GM04503 (cell line): ENCODE results near the gene LCE3E.
"Not testable (repeated sequence)": the region's sequence is repeated elsewhere in the genome, so short reads cannot be mapped to it uniquely, and the experiment has no call there.

ENCODE experiments used
- DNase-seq: peaks from one replicate; pipeline ENCODE4 v3.0.0-alpha.2; 2012; ENCODE audit warnings: low read depth

Gene LCE3E, protein sequence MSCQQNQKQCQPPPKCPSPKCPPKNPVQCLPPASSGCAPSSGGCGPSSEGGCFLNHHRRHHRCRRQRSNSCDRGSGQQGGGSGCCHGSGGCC

DNA sequence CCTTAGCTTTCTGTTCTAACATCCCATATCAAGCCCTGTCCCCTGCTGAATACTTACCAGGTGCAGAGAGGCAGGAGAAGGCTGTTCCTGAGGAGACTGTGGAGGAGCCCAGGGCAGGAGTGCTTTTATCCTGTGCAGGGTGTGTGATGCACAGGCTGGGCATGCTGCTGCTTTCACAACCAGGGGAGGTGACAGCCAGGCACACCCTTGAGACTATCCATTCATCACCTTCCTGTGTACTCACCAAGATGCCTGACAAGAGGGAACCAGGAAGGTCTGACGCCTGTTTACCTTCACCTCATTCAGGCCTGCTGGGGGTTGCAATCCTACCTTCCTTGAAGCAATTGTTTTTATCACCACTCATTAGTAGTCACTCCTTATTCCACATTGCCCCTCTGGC lies at the start of gene LCE3E:
Gene LCE3E, minus strand, starts transcription at position 100 of the 400 bp plus-strand sequence. CDS start 572 bp downstream, outside the sequence.
- no peak for DNase-seq

DNA sequence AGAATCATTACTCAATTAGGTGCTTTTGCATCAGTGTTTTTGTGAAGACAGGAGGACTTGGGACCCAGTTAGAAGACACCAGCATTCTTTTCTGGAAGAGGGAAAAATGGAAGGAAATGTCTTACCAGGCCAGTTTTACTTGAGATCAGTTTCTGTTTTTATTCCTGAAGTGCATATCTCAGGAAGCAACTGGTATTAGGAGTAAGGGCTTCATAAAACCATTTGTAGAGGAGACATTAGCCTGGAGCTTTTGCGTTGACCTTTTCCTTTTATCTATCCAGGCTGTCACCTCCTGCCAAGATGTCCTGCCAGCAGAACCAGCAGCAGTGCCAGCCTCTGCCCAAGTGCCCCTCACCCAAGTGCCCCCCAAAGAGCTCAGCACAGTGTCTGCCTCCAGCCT lies 46.9 kb upstream of the LCE3E start, which contains the start of gene LCE3B:
Gene LCE3B, plus strand, starts transcription at position 301 of the 400 bp plus-strand sequence. Its CDS starts 0 bp downstream, at position 301.
- DNase-seq: no peak

DNA sequence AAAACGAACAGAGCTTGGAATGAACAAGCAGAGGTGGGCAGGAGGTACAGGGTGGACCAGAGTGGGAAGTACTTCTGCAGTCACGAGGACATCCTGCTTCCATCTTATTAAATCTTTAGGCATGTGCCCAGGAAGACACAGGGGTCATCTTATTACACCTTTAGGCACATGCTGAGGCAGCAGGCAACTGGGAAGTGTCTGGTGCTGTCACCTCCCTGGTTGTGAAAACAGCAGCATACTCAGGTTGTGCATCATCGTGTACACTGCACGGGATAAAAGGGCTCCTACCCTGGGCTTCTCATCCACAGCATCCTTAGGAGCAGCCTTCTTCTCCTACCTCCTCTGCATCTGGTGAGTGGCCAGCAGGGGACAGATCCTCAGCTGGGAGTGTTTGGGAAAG lies 33.4 kb upstream of the LCE3E start, which contains the start of gene LCE3C:
Gene LCE3C, plus strand, starts transcription at position 301 of the 400 bp plus-strand sequence. CDS start 498 bp downstream, outside the sequence.
- no peak for DNase-seq

DNA sequence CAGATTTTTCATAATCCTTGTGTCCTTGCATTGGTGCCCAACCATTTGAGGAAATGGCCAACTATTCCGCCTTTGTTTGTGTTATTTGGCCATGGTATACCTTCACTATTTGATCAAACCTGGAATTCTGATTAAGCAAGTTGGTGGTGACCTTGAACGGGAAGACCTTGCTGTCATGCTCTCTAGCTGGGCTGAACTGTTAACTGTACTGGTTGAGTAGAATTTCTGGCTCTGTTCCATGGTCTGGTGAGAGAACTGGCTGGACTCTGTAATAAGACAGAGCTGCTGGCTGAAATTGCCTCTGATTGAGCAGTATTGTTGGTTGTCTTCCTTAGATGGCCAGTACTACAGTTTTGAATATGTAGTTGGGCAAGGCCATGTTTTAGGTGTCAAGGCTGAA lies 30.4 kb upstream of the LCE3E start:
- no peak for DNase-seq

DNA sequence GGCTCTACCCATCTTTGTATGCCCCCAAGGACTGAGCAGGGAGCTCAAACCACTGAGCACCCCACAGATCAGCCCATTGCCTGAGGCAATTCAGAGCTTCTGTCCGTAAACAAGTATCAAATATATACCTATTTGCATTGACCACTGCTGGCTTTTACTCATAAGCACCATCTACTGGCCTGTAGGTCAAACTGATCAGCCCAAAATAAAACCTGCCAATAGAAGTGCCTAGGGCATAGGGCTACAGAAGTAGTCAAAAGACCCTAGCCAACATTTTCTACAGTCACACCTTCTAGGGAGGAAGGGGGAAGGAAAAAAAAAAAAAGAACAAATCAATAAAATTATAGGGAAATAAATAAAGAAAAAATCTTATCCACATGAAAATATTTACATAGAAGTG lies 19.0 kb upstream of the LCE3E start:
- no peak for DNase-seq

DNA sequence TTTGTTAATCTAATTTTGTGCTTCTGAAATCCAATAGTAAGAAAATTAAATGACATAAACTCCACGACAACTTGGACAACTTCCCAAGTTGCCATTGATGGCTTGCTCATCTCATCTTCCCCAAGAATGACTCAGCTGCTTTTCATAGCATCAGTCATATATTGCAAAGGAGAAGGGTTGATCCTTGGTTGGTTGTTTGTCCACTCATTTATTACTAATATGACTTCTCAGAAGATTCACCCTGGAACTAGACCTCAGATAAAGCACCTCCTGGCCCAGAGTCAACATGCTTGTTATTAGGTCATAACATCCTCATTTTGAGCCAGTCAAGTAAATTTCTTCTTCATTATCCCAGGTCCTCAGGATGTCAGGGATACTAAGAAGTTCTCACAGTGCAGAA lies 16.1 kb upstream of the LCE3E start:
- DNase-seq: no peak

DNA sequence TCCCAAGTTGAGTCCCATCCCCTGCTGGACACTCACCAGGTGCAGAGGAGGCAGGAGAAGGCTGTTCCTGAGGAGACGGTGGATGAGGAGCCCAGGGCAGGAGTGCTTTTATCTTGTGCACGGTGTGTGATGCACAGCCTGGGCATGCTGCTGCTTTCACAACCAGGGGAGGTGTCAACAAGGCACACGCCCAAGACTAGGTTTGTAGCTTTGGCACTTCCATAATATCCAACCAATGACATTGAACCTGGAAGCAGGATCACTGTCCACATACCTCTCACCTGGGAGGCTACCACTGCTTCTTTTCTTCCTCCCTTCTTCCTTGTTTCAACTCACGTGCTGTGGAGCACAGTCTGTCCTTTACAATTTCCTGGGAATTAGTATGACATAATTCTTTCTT lies 13.9 kb upstream of the LCE3E start, which contains the start of gene LCE3D:
Gene LCE3D, minus strand, starts transcription at position 84 of the 400 bp plus-strand sequence. CDS start 580 bp downstream, outside the sequence.
- DNase-seq: no peak

DNA sequence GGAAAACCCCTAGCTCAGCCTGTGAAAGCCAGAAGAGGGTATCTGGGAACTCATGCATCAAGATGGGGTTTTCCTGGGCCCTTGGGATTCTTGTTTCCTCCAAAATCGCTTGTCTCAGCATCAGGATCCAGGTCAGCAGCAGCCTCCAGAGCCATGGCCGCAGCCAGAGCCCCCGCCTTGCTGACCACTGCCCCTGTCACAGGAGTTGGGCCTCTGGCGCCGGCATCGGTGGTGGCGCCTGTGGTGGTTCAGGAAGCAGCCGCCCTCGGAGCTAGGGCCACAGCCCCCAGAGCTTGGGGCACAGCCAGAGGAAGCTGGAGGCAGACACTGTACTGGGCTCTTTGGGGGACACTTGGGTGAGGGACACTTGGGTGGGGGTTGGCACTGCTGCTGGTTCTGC lies 12.9 kb upstream of the LCE3E start:
- not testable (repeated sequence) for DNase-seq

DNA sequence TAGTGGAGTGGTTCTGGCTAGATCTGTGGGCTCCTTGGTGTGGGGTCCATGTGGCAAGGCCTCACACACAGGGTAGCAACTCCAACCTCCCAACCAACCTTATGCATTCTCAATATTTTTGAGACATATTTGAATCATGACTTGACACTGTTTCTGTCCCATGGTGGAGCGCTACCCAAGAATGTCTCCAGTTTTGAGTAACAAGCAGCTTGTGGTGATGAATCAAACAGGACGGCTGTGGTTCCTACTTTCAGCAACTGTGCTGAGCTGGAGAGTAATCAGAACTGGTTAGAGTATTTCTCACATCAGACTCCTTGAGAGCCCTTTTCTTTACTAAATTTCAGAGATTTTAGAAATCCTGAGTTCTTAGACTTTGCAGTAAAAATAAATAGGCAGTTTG lies 10.6 kb upstream of the LCE3E start:
- DNase-seq: no peak

DNA sequence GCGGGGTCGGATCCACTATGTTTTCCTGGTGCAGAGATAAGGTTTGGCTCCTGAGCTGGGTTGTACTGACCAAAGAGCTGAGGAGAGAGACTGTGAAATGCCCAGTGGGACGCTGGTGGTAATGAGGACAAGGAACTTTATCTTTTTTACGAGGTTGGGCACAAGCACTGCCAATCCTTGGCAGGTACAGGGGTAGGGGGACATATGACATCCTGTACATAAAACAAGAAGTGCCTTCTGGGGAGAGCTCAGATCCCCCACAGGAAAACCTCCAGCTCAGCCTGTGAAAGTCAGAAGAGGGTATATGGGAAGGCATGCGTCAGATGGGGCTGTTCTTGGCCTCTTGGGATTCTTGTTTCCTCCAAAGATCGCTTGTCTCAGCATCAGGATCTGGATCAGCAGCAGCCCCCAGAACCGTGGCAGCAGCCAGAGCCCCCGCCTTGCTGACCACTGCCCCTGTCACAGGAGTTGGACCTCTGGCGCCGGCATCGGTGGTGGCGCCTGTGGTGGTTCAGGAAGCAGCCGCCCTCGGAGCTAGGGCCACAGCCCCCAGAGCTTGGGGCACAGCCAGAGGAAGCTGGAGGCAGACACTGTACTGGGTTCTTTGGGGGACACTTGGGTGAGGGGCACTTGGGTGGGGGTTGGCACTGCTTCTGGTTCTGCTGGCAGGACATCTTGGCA lies 905 bp downstream of the LCE3E start:
- no peak for DNase-seq

DNA sequence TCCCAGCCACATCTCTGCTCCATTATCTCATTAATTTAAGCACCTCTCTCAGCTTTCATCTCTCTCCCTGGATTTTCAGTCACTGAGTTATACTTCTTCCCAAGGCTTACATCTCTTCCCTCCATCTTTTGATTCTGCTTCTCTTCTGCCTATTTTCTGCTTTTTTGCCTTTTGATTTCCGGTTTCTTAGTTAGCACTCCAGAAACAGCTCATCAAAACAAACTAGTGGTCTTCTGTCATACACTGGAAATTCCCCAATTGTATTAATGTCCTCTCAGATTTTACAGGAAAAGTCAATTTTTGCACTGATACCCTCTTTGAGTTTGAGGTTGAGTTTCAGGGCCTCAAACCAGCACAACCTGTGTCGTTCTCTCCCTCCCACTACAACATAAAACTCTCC lies 1.5 kb downstream of the LCE3E start:
- DNase-seq: no peak

DNA sequence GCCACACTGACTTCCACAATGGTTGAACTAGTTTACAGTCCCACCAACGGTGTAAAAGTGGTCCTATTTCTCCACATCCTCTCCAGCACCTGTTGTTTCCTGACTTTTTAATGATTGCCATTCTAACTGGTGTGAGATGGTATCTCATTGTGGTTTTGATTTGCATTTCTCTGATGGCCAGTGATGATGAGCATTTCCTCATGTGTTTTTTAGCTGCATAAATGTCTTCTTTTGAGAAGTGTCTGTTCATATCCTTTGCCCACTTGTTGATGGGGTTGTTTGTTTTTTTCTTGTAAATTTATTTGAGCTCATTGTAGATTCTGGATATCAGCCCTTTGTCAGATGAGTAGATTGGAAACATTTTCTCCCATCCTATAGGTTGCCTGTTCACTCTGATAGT lies 18.2 kb downstream of the LCE3E start:
- not testable (repeated sequence) for DNase-seq

DNA sequence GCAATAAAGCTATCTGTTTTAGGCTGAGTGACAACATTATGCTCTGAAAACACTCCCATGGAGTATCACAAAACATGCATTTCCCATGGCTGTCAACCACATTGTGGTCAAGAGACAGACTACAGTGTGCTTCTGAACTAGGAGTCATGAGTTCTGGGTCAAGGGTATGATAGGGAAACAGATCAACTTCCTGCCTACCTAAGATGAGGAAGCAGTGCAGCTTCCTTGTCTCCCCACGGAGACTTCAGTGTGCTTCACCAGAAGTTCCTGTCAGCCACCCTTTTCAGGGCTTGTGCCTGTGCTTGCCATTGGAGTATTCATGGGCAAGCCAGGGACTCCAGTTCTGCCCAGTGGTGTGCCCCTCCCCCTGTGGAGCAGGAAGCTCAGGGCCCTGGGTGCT lies 19.9 kb downstream of the LCE3E start:
- no peak for DNase-seq

DNA sequence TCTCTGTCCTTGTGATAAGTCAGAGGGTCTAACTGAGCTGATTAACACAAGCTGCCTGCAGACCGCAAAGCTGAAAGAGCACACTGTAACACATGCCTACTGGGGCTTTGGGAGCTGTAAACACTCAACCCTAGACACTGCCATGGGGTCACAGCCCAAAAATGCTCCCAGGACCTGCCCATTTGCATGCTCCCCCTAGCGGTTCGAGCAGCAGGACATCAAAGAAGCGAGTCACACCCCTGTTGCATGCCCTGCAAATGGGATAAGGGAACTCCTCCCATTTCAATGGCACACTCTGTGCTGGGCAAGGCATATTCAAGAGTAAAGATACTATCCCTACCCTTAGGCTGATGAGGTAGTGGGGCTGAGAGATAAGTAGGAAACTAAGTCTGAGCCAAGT lies 22.8 kb downstream of the LCE3E start:
- no peak for DNase-seq

DNA sequence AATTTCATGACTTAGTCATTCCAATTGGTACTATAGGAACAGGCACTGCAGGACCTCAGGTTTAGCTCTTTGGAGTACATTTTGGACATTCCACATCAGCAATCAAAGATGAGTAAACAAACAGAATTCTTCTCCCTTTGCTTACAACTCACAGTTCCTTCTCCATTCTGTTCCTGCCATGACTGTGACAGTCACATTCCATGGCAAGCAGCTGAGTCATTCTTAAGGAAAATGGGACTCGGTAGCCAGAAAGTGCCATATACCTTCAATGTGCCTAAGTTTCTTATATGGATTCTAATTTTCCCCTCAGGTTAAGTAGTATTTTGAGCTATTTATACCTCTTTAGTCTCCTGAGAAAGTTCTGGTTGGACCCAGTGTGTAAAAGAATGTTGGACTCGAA lies 26.7 kb downstream of the LCE3E start:
- DNase-seq: no peak

DNA sequence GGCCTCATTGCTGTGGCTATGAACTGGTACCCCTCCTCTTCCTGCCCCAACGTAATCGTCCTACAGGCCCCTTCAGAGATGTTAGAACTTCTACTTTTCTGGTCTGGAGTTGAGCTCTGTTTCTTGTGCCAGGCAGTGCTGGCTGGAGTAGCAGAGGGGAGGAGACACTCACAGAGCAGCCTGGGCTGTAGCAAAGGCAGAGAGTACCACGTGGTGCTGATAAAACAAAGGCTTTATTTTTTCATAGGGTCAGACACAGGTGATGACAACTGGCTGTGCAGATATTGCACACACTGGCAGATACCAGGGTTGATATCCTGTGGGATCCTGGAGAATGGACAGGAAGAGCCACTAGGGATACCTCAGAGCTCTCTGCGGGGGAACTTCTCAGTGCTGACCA lies 29.1 kb downstream of the LCE3E start:
- no peak for DNase-seq

DNA sequence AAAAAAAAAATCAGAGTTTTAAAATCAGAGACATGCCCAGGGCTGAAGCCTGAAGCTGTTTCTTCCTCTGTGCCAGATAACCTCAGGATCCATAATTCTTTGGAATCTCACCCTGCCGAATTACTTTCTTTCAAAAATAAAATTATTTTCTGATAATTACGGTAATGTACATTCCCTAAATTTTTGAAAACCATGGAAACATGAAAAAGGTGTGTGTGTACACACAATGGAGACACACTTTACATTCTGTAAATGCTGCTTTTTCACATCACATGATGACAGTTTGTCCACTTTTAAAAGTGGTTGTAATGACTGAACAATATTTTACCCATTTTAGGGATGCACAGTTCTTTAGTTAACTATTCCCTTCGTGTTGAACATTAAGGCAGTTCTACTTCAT lies 30.8 kb downstream of the LCE3E start:
- DNase-seq: no peak

DNA sequence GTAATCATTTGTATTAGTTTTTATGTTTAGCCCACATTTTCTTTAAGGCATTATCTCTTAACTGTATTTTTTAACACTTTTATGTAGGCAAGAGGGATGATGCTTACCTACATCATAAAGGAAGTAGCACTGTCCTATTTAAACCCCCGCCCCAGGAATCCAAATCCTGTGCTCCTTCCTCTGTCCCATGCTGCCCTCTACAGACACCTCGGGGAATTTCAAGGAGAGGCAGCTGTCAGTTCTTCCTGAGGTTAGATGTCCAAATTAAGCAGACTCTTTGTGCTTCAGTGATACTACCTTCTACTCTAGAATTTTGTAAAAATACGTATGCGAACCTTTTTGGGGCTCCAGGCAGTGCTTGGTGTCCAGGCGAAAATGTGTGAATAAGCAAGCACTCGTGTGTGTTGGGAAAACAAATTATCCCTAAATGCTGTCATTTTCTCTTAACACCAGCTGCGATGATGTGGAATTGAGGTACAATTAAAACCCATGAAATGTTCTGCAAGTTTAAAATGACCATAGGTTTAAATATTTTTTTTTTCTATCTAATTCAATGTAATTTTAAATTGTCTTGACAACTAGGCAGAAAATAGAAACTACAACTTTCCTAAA lies 33.1 kb downstream of the LCE3E start:
- DNase-seq: no peak

DNA sequence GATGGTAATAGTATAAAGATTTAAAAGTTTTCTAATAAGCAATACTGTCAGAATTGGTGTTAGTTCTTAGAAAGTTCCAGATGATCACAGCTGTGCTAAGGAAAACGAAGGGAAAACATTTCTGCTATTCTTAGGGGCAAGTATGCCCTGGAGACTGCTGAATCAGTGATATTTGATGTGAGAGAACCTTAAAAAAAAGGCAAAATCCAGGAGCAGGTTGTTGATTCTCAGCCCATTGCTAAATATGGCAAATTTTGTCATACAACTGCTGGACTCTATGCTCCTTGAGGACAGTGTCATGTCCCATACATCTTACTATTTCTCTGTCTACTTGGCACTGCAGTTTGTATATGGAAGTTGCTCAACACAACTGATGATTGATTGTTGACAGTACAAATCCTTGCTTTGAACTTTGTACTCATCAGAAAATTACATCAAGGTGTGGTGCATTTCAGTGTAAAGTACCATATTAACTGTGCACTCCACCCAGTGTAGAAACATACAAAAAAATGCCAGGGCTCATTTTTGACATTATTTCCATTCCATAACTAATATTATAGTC lies 41.4 kb downstream of the LCE3E start:
- no peak for DNase-seq

DNA sequence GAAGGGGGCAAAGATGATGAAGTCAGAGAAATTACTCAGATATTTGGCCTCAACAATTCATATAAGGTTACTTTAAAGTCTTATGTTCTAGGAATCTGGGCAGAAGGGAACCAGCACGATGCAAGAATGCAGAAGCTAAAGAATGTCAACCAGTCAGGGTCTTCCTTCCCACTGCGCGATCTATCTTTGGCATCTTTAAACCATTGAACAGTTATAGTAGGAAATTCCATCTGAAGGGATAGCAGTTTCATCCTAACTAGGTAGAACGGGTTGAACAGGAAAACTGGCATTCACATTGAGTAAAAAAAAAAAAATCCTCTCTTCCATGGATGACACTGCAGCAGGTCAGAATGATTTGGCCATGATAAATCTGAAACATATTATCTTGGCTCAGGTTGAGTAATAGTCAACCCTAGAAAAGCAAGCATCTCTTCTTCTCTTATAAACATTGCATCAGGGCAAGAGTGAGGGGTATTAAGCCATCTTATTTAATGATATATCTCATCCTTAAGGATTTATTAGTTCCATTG lies 46.0 kb downstream of the LCE3E start:
- DNase-seq: no peak

DNA sequence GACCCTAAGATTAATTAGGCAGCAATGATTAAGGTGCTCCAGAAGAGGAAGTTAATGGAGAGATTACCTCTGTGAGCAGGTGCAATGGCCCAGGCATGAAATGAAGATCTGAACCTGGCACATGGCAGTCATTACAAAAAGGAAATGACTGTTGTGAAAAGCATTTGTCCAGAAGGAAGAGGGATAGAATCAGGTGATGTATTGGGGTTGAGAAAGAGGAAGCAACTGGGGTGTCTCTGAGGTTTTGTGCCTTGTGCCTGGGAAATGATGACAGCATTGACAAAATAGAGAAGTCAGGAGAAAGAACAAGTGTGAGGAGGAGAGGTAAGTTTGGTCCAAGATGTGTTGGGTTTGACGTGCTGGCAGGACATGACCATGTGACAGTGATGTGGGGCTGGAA lies 46.7 kb downstream of the LCE3E start:
- no peak for DNase-seq

DNA sequence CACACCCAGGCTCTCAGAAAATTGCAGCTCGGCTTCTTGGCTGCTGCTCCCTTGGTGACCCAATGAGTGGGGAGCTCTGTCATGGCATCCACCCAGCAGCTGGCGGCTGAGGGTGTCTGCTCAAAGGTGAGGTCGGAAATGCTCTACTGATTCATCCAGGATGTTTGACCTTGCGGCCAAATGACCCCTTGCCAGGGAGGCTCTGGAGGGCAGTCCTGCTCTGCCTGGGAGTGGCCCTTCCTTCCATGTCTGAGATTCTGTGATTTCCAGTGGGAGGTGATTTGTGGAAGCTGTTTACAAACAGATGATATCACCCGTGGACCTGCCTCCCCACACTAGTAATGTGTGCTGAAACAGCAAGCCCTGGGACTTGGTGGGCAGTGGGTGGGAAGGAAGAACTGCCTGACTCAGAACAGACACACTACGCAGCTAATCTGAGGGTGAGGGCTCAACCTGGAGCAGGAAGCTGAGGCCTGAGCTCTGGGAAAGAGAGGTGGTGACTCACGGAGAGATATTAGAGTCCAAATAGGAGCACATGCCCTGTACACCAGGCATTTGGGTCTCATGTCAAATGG lies 49.3 kb downstream of the LCE3E start:
- DNase-seq: no peak

DNA sequence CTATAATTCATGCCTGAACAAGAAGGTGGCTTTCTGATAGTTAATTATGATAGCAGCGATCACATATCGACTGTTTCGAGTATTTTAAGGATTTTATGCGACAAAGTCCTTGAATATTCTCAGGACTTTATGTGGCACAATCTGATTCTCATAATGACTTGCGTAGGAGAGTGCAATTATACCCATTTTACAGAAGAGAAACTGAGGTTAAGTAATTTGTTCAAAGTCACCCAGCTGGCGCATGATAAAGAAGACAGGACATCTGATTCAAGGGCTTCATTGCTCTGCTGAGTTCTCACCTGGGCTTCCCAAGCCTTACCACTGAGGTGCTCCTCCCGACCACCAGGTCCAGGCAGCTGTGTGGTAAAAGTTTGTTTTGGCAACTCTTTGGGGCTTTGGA lies 50.5 kb downstream of the LCE3E start:
- DNase-seq: no peak
